ENCODE measurements around the gene DEK.
"Not testable (repeated sequence)": the region's sequence is repeated elsewhere in the genome, so short reads cannot be mapped to it uniquely, and the experiment has no call there.

Gene DEK

GRCh38 chr6:18204691-18205090, 59.6 kb downstream of the DEK start:
- no peak for DNase-seq (ENCODE audit: low read depth)

GRCh38 chr6:18203786-18204185, 60.5 kb downstream of the DEK start:
- no peak for DNase-seq (ENCODE audit: low read depth)

GRCh38 chr6:18192026-18192425, 72.3 kb downstream of the DEK start:
- no peak for DNase-seq (ENCODE audit: low read depth)

GRCh38 chr6:18189196-18189595, 75.1 kb downstream of the DEK start:
- DNase-seq (ENCODE audit: low read depth): no peak

- no peak for DNase-seq (ENCODE audit: low read depth)
These were observed 76.6 kb downstream of the DEK start for GRCh38 chr6:18187701-18188100.

- DNase-seq (ENCODE audit: low read depth): no peak
These were observed 77.6 kb downstream of the DEK start for GRCh38 chr6:18186540-18187250.

GRCh38 chr6:18186033-18186432, 78.3 kb downstream of the DEK start:
- no peak for DNase-seq (ENCODE audit: low read depth)

GRCh38 chr6:18185624-18186023, 78.7 kb downstream of the DEK start:
- DNase-seq (ENCODE audit: low read depth): no peak

GRCh38 chr6:18183766-18184165, 80.6 kb downstream of the DEK start:
- DNase-seq (ENCODE audit: low read depth): no peak

GRCh38 chr6:18182568-18182967, 81.8 kb downstream of the DEK start:
- DNase-seq (ENCODE audit: low read depth): no peak

- DNase-seq (ENCODE audit: low read depth): no peak
These were observed 84.5 kb downstream of the DEK start for GRCh38 chr6:18179770-18180356.

- DNase-seq (ENCODE audit: low read depth): no peak
These were observed 85.2 kb downstream of the DEK start for GRCh38 chr6:18178960-18179615.

- DNase-seq (ENCODE audit: low read depth): no peak
These were observed 86.9 kb downstream of the DEK start for GRCh38 chr6:18177286-18177965.

GRCh38 chr6:18176198-18176597, 88.1 kb downstream of the DEK start:
- not testable (repeated sequence) for DNase-seq (ENCODE audit: low read depth)

Measured in amniotic epithelial cell (primary cell).